SKM-1 (cell line): ENCODE data around the gene PRR18.

Experiments
- DNase-seq: peaks from one replicate; lab custom pipeline; 2025; ENCODE audit not compliant: unreplicated experiment; lab: John Stamatoyannopoulos, UW

The PRR18 gene

DNA sequence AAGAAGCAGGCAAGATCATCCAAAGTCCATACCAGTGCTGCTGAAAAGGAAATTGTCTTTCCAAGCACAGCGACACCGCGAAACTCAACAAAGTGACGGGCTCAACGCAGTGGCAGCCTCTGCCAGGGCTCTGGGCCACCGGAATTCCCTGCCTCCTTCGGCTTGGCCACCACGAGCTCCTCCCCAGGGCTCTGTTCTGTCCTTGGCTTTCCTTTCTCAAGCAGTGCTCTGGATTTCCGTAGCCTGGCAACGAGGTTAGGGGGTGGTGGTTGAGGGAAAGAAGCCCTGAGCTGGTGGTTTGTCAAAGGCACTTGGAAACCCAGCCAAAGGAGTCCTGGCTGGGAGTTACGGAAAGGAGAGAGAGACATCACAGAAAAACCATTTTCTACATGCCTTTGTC lies 31.2 kb downstream of the PRR18 start:
- no peak for DNase-seq

GRCh38 chr6:166275714-166276166 lies 32.5 kb downstream of the PRR18 start:
- DNase-seq = peak; percentile 59

- DNase-seq = no peak
Measured at GRCh38 chr6:166274739-166275370, 33.3 kb downstream of the PRR18 start.

- no peak for DNase-seq
Measured at GRCh38 chr6:166274163-166274562, 34.0 kb downstream of the PRR18 start.

DNA sequence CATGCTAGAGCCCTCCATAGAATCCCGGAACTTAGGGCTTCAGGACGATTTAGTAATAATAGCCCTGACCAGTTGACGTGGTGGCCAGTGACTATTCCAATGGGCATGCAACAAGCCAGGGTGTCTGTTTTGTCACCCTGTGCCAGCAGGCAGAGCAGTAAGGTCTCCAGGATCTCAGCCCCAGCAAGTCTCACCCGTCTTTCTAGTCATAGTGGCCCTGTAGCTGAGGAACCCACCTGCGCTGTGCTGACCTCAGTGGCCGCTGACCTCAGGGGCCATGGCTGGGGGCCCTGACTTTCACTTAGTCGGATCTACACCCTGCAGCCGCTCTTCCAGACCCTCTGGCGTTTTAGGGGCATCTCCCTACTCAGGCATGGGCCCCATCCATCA lies 36.8 kb downstream of the PRR18 start:
- DNase-seq = no peak

- DNase-seq = no peak
Measured at GRCh38 chr6:166270706-166271375, 37.4 kb downstream of the PRR18 start.

DNA sequence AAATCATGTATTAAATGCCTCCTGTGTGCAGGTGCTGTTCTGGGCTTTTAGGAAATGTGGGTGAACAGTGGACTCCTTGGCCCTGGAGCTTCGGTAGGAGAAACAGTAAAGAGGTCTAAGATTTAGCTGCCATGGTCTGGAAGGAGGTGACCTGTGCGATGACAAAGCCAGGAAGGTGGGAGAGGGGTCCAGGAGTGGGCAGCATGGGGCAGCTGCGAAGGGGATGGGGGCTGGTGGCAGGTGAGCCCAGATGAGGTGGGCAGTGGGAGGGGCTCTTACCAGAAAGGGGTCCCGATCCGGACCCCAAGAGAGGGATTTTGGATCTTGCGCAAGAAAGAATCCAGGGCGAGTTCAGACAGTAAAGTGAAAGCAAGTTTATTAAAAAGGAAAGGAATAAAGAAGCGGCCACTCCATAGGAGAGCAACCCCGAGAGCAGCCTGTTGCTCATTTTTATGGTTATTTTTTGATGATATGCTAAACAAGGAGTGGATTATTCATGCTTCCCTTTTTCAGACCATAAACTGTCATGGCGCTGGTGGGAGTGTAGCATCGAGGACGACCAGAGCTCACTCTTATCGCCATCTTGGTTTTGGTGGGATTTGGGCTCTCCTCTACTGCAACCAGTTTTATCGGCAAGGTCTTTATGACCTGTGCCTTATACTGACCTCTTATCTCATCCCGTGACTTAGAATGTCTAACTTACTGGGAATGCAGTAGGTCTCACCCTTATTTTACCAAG lies 38.7 kb downstream of the PRR18 start:
- DNase-seq = no peak

GRCh38 chr6:166268431-166268830 lies 39.8 kb downstream of the PRR18 start:
- DNase-seq = no peak

DNA sequence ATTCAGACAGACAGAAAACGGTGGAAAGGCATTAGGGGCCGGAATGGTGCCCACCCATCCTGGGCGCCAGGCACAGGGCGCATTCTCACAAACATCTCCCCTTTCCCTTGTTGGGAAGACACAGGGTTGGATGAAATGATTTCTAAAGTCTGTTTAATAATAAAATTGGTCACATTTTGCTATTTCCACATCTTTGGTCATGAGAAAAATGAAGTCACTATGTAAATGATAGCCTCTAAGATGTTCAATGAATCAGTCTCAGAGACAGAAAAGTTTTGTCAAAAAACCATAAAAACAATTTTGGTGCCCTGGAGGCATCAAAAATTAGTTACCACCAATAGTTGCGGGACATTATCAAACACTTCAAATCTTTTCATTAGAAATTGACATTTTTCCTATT lies 40.7 kb downstream of the PRR18 start:
- DNase-seq = no peak

GRCh38 chr6:166266336-166266735 lies 41.9 kb downstream of the PRR18 start:
- no peak for DNase-seq

GRCh38 chr6:166262743-166263515 lies 45.3 kb downstream of the PRR18 start:
- DNase-seq = peak; percentile 49

GRCh38 chr6:166259296-166259977 lies 48.8 kb downstream of the PRR18 start:
- peak; percentile 52 for DNase-seq

GRCh38 chr6:166258854-166259276 lies 49.3 kb downstream of the PRR18 start:
- peak; percentile 68 for DNase-seq

DNA sequence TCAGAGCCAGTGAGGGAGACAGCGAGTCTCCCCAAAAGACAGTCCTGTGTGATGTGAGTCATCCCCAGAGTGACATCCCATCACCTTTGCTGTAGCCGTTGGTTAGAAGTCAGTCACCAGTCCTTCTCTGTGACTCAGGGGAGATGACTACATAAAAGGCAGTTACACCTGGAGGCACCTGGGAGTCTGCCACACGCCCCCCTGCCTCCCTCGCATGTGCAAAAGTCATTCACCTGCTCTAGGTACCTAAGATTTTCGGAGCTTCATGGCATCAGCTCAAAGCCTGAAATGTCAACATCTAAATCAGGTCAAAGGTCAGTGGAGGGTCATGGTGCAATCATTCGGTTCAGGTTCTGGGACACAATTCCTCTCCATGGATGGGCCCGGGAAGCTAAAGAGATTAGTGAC lies 50.3 kb downstream of the PRR18 start:
- no peak for DNase-seq
